ENCODE results near the gene USP15. TPM values are rescaled to one million over a fixed set of nuclear protein-coding genes. Genes with fewer than 3 reads are reported as not detected.
"Not testable (repeated sequence)": the region's sequence is repeated elsewhere in the genome, so short reads cannot be mapped to it uniquely, and the experiment has no call there.

USP15 gene
- total RNA-seq, 1 donor from 2014 or later, result 97.8 TPM

DNA sequence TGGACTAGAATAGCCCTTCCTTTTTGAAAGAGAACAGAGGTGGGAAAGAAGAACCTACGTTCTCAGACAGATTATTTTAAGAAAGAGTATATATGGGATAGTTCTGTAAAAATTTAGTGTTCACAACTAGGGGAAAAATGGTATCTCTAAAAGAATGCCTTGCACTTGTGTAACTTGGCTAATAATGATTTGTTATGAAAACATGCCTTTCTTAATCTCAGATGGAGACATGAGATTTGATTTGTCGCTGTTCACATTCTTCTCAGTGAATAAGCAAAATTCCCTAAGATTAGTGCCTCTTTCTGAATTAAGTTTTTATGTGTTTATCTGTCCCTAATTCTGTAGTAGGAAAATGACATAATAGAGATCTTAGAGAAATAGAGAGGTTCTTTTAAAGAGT is 100.8 kb downstream of the USP15 start:
- FAIRE-seq, result no peak
- no peak for DNase-seq (ENCODE audit: low spot score in 2 of 2)

DNA sequence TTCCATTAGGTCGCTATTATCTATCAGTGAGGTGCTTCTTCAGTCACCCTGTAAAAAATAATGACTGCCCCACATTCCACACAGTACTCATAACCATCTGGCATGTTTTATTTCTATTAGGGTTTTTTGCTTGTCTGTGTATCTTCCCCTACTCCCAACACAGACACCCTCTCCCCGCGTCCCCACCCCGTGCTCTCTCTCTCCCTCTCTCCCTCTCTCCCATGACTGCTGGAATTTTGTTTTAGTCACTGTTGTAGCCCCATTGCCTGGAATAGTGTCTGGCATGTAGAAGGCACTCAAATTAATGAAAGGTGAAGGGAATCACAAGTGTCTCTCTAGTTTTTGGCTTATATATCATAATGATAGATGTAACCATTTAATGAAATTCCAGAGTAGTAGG is 103.3 kb downstream of the USP15 start:
- DNase-seq (ENCODE audit: low spot score in 2 of 2), result no peak
- FAIRE-seq, result no peak

DNA sequence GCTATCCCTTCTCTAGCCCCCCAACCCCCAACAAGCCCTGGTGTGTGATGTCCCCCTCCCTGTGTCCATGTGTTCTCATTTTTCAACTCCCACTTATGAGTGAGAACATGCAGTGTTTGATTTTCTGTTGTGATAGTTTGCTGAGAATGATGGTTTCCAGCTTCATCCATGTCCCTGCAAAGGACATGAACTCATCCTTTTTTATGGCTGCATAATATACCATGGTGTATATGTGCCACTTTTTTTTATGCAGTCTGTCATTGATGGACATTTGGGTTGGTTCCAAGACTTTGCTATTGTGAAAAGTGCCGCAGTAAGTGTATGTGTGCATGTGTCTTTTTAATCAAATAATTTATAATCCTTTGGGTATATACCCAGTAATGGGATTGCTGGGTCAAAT is 104.5 kb downstream of the USP15 start:
- not testable (repeated sequence) for FAIRE-seq; DNase-seq (ENCODE audit: low spot score in 2 of 2)

DNA sequence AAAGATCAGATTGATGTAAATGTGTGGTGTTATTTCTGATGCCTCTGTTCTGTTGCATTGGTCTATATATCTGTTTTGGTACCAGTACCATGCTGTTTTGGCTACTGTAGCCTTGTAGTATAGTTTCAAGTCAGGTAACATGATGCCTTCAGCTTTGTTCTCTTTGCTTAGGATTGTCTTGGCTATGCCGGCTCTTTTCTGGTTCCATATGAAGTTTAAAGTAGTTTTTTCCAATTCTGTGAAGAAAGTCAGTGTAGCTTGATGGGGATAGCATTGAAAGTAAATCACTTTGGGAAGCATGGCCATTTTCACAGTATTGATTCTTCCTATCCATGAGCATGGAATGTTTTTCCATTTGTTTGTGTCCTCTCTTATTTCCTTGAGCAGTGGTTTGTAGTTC is 105.6 kb downstream of the USP15 start:
- not testable (repeated sequence) for DNase-seq (ENCODE audit: low spot score in 2 of 2); FAIRE-seq

DNA sequence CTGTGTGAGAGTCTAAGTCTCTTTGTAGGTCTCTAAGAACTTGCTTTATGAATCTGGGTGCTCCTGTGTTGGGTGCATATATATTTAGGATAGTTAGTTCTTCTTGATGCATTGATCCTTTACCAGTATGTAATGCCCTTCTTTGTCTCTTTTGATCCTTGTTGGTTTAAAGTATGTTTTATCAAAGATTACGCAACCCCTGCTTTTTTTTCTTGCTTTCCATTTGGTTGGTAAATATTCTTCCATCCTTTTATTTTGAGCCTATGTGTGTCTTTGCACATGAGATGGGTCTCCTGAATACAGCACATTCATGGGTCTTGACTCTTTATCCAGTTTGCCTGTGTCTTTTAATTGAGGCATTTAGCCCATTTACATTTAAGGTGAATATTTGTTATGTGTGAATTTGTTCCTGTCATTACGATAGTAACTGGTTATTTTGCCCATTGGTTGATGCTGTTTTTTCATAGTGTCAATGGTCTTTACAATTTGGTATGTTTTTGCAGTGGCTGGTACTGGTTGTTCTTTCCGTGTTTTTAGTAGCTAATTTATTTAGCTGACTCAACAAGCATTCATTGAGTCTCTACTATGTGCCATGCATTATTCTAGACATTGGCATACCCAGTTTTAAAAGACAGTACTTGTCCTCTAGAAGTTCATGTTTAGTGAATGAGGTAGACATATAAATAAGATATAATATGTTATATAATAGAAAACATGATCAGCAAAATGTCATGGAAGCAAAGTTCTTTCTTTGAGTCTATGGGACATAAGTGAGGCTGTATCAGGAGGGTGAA is 108.4 kb downstream of the USP15 start:
- DNase-seq (ENCODE audit: low spot score in 2 of 2); FAIRE-seq: not testable (repeated sequence)

DNA sequence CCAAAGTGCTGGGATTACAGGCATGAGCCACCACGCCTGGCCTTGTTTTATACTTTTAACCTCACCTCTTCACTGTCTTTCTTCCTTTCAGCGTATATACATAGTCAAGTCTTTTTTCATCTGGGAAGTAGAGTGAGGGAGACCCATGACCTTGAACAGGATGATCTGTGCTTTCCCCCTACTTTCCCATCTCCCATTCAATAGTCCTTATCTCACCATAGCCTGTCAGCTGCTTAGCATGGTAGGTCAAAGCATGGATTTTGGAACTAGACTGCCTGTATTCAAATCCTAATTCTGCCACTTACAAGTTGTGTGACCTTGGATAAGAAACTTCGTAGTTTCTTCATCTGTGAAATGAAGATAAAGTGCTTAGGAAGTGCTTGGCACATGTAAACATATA is 110.0 kb downstream of the USP15 start:
- no peak for FAIRE-seq

DNA sequence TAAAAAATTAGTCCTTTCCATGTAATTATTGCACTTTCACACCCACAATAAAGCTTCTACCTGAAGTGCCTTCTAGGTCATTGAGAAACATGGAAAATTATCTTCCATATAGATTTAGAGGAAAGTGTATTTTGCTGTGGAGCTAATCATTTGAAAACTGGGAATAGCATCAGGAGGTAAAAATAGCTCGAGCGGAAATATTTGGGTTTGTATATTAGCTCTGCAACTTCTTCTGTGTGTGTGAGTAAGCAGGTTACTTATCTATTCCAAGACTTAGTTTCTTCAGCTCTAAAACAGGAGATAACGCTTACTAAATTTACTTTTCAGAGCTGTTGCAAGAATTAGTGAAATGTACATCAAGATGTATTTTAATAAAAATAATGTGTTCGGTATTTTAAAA is 111.5 kb downstream of the USP15 start:
- DNase-seq (ENCODE audit: low spot score in 2 of 2) (no peak), FAIRE-seq (no peak)

More for the DNA sequence above, 110.0 kb downstream of the USP15 start:
- no peak for DNase-seq (ENCODE audit: low spot score in 2 of 2)

DNA sequence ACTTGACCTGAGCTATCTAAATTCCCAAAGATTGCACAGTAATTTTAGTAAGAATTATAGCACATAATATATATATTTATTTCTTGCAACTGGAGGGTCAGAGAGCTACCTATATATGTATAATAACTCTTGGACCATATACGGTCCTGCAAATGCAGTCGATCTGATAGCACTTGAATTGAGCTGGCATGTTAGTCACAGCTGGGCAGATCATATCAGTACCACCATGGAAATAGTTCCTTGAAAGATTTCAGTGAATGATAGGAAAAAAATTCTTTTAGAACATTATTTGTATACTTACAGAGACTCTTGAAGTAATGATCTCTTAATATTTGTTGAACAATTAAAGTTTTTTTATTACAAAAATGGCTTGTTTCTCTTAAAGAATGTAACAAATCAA is 111.9 kb downstream of the USP15 start:
- FAIRE-seq, result no peak
- DNase-seq (ENCODE audit: low spot score in 2 of 2), result no peak

DNA sequence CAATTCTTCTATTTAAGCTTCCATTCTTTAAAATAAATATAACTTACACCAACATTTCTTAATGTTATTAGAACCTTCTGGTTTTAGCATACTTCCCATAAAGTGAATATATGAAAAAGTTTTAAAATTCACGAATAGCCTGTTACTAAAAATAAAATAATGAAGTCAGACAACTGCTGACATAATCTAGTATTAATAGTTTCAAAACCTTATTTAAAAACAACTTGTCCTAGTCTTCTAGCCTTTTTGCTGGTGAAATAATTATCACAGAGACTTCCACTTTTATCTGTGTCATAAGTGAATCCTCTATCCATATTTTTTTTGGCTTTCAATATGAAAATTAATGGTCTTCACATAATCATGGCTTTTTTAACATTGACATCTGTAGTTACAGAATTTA is 112.6 kb downstream of the USP15 start:
- FAIRE-seq, result peak; percentile 15
- no peak for DNase-seq (ENCODE audit: low spot score in 2 of 2)

DNA sequence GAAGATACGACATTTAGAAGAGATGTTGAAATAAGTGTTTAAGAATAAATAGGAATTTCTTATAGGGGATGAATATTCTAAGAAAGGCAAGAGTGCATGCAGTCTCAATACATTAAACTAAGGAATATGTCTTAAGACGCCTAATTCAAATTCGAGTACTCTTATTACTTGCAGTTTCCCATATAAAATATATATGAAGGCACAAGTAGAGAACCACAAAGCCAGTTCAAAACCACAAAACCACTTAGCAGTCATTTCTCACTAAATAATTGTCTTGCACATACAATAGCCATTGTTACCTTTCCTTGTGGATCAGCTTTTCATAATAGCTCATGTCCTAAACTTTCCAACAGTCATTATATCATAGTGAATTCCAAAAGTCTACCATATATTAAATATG is 115.4 kb downstream of the USP15 start:
- DNase-seq (ENCODE audit: low spot score in 2 of 2), result no peak
- no peak for FAIRE-seq

DNA sequence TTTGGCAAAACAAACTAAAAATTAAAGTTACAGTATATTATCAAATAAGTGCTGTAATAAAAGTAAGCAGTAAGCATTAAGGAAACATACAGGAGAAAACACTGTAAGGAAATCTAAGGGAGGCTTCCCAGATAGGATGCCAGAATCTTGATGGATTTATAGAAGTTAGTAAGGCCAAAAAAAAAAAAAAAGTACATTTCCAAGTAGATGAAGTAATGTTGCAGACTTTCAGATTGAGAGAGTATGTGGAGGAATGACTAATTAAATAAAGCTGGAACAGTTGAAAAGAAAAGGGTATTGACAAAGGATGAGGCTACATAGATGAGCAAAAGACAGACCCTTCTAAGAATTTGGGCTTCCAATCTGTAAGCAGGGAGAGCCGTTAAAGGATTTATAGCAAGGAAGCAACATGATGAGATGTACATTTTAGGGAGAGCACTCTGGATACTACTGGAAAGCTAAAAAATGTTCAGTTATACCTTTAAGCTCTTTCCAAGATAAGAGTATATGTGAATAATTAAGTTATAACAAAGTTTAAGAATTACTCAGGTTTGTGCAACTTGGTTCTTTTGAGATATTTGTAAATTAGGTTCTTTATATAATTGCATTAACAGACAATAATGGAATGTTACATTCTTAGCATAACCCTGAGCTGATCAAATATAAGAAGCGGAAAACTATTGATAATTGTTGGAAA is 119.0 kb downstream of the USP15 start:
- DNase-seq (ENCODE audit: low spot score in 2 of 2), result no peak

DNA sequence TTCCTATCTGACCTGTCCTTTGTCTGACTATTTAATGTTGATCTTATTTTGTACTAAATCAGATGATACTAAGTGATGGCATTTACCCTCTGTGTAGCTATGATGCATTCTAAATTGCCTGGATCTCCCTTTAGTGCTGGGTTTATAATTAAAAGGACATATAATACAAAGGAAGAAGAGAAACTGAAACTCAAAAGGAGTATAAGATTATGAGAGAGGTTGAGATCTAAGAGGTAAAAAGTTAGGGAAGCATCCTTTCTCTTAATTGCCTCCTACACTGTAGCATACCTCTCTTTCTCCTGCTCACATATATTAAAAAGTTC is 119.5 kb downstream of the USP15 start:
- FAIRE-seq (no peak), DNase-seq (ENCODE audit: low spot score in 2 of 2) (no peak)

More for the DNA sequence above, 119.0 kb downstream of the USP15 start:
- no peak for FAIRE-seq

DNA sequence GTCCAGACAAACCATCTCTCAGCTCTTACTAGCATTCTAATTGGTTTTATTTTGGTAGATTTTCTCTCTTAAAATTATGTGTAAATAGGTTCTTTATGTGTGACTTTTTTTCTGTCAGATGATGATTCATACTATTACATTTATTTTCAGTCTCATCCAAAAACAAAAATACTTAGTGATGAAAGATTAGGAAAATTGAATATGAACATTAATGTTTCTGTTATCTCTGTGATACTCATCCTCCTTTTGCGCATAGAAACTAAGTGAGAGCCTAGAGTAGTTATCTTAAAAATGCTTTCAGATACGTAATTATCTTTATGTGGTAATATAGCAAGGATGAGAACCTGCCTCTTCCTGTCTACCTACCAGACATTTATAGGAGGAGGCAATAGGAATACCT is 122.3 kb downstream of the USP15 start:
- no peak for DNase-seq (ENCODE audit: low spot score in 2 of 2)
- no peak for FAIRE-seq

DNA sequence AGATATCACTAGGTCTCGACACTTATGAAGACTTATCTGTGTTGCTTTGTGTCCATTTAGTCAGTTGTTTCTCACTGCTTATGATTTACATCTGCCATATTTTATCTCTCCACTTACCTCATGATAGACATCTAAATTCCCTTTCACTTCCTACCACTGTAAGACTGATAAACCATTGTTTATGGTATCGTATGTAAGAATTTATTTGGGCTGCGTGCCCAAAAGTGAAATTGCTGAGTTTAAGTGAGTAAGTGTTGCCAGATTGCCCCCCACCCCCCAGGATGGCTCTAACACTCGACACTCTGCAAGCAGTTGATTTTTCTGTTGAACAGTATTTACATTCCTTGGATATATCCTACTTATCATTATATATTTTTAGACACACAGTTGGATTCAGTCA is 136.5 kb downstream of the USP15 start:
- FAIRE-seq, result no peak
- no peak for DNase-seq (ENCODE audit: low spot score in 2 of 2)

DNA sequence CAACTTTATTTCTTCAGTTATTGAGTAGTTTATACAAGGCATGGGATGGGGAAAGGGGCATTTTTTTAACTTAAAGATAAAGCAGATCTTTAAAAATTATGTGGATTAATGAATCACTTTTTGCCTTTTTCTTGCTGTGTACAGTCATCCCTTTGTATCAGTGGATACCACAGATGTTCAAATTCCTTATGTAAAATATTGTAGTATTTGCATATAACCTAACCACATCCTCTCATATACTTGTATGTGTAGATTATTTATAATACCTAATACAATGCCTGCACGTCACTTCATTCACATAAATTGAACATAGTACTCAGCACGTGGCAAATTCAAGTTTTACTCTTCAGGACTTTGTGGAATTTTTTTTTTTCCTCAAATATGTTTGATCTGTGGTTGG is 139.9 kb downstream of the USP15 start:
- DNase-seq (ENCODE audit: low spot score in 2 of 2), result no peak
- FAIRE-seq, result no peak

DNA sequence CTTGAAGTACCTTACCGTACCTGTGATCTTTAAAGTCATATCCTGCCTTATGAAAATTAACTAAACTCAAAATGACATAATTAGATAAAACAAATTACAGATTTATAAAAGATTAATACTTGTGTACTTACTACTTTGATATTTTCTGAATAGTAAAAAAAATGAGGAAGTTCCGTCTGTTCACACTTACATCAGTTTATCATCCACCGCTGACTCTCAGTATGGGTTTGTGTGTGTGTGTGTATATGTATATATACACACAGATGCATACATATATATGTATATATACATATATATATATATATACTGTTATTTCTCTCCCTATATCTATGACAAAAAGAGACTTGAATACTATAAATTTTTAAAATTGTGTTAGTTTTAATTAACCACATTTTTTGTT is 141.4 kb downstream of the USP15 start:
- FAIRE-seq (no peak), DNase-seq (ENCODE audit: low spot score in 2 of 2) (no peak)

DNA sequence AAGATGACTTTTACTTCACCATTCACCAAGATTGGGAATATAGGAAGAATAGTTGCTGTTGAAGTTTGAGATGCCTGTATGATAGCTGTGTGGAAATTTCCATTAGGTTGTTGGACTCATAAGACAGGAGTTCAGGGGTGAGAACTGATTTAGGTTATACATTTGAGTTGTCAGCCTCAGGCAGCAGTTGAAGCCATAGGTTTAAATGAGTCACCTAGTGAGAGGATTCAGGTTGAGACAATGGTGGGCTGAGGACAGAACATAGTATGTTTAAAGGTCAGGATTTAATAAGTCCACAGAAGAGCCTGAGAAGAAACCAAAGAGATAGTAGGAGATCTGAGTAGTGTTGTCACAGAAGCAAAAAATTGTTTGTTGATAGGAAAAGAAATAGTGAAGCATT is 142.8 kb downstream of the USP15 start:
- FAIRE-seq (no peak), DNase-seq (ENCODE audit: low spot score in 2 of 2) (no peak)

DNA sequence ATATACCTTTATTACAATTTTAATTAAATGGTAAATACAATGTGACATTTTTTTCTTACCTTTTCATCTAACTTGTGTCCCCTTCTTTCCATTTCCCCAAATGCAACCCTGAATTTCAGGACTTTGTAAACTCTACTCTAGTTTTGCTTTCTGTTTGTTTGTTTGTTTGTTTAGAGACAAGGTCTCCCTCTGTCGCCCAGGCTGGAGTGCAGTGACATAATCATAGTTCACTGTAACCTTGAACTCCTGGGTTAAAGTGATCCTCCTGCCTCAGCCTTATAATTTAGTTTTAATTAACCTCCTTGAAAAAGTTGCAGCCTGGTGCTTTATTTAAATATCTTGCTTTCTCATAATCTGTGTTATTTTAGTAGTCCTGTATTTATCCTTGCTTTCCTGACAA is 147.4 kb downstream of the USP15 start:
- DNase-seq (ENCODE audit: low spot score in 2 of 2), result no peak
- no peak for FAIRE-seq

DNA sequence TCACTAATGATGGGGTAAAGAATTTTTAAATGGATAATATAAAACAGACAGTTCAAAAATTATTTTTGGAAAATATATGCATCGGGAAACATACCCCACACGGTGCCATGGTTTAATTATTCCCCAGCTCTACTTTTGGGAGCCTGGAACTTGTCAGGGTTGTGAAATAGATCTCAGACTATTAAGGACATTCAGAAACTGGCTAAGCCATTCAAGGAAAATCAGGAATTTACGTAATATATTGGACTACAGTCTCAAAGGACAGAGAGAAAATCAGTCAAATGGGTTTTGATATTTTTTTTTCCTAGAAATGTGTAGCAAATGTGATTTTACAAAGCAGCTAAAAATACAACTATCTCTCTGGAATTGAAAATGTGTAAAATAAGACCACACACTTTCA is 148.9 kb downstream of the USP15 start:
- no peak for FAIRE-seq
- DNase-seq (ENCODE audit: low spot score in 2 of 2), result no peak

DNA sequence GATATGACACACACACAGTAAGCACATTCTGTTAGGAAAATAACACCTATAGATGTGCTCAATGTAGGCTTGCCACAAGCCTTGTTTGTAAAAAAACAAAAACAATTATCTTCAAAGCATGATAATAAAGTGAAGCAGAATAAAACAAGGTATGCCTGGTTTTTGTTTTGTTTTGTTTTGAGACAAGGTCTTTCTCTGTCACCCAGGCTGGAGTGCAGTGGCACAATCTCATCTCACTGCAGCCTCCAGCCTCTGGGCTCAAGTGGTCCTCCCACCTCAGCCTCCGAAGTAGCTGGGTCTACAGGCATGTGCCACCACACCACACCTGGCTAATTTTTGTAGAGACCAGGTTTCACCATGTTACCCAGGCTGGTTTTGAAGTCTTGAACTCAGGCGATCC is 154.0 kb downstream of the USP15 start:
- FAIRE-seq (no peak), DNase-seq (ENCODE audit: low spot score in 2 of 2) (no peak)

DNA sequence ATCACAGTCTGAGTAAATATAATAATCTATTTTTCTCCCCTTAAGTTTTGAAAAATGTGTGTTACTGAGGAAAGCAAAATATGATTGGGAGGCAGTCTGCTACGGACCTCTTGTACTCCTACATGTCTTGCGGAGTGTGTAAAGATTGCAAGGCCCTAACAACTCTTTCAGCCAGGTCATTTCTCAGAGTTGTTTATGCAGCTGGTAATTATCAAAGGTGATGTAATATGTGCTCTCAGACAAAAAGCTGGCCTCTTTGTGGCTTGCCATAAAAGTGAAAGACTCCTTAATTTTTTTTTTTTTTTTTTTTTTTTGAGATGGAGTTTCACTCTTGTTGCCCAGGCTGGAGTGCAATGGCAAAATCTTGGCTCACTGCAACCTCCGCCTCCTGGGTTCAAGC is 165.9 kb downstream of the USP15 start:
- FAIRE-seq, result no peak

DNA sequence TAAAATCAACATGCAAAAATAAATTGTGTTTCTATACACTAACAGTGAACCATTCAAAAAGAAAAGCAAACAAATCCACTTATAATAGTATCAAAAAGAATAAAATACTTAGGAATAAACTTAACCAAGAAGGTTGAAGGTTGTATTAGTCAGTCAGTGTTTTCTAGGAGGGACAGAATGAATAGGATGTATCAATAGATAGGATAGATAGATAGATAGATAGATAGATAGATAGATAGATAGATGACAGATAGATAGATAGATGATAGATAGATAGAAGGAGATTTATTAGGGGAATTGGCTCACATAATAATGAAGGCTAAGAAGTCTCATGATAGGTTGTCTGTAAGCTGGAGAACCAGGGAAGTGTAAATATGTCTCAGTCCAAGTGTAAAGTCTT is 169.3 kb downstream of the USP15 start:
- no peak for DNase-seq (ENCODE audit: low spot score in 2 of 2)
- no peak for FAIRE-seq

More for the DNA sequence above, 165.9 kb downstream of the USP15 start:
- no peak for DNase-seq (ENCODE audit: low spot score in 2 of 2)

Data from frontal cortex (tissue), 4 donors.